GM12878 (cell line): ENCODE data around the gene MEF2D. TPM values are rescaled to one million over a fixed set of nuclear protein-coding genes. Genes with fewer than 3 reads are reported as not detected.

Experiments
- BHLHE40 ChIP-seq, 2 experiments: fragments of 450-650 bp in 1 of 2; IDR thresholded peaks; 2 replicates each; pipeline ENCODE4 v1.6.1; 2011 to 2017; ENCODE audit warnings: low read depth in 2 of 2, borderline replicate concordance in 1 of 2, improper control_type of control experiment in 1 of 2, low read length in 1 of 2, mild to moderate bottlenecking in 1 of 2
- BMI1 ChIP-seq: fragments of 450-650 bp; IDR thresholded peaks from 2 replicates; pipeline ENCODE4 v1.6.1; 2016; ENCODE audit warnings: mild to moderate bottlenecking, moderate library complexity, borderline replicate concordance
- E4F1 ChIP-seq: fragments of 450-650 bp; IDR thresholded peaks from 2 replicates; pipeline ENCODE4 v1.6.1; 2018; ENCODE audit warnings: borderline replicate concordance, mild to moderate bottlenecking; ENCODE audit not compliant: partially characterized antibody
- EGR1 ChIP-seq, 2 experiments: IDR thresholded peaks; 1 replicate in 1 of 2; 2 replicates in 1 of 2; pipeline ENCODE4 v1.6.1; 2011 to 2012; ENCODE audit warnings: low read depth in 2 of 2, low read length in 2 of 2, borderline replicate concordance in 1 of 2, mild to moderate bottlenecking in 1 of 2, moderate library complexity in 1 of 2
- ELK1 ChIP-seq: IDR thresholded peaks from 2 replicates; pipeline ENCODE4 v1.6.1; 2012; ENCODE audit warnings: low read depth, low read length, improper control_type of control experiment
- HDAC6 ChIP-seq: fragments of 200-600 bp; sonication (generic); IDR thresholded peaks from one replicate; pipeline ENCODE4 v1.8.0; 2017; ENCODE audit warnings: antibody characterized with exemption; ENCODE audit not compliant: unreplicated experiment
- HDGF ChIP-seq: fragments of 450-650 bp; IDR thresholded peaks from 2 replicates; pipeline ENCODE4 v1.6.1; 2016; ENCODE audit warnings: antibody characterized with exemption
- MYC ChIP-seq: IDR thresholded peaks from 2 replicates; pipeline ENCODE4 v1.6.1; 2011; ENCODE audit warnings: mild to moderate bottlenecking, low read length, moderate library complexity, inconsistent platforms; ENCODE audit not compliant: insufficient read depth, insufficient replicate concordance, insufficient read length, severe bottlenecking
- SKIL ChIP-seq: fragments of 450-650 bp; IDR thresholded peaks from 2 replicates; pipeline ENCODE4 v1.6.1; 2017; ENCODE audit warnings: mild to moderate bottlenecking, low read depth, inconsistent platforms; ENCODE audit not compliant: poor library complexity, severe bottlenecking
- TARDBP ChIP-seq: IDR thresholded peaks from 2 replicates; pipeline ENCODE4 v1.6.1; 2016; ENCODE audit warnings: borderline replicate concordance
- TCF12 ChIP-seq: IDR thresholded peaks from 2 replicates; pipeline ENCODE4 v1.6.1; 2011; ENCODE audit warnings: low read depth, mild to moderate bottlenecking, low read length
- ZNF592 ChIP-seq: fragments of 450-650 bp; IDR thresholded peaks from 2 replicates; pipeline ENCODE4 v1.6.1; 2017; ENCODE audit warnings: mild to moderate bottlenecking, moderate library complexity
- polyA plus RNA-seq, 11 experiments: library from polyadenylated mRNA; depleted of rRNA in 4 of 11; unstranded in 6 of 11; stranded (reverse) in 5 of 11; fragments of >200 nt; fragmentation: Nextera tagmentation in 4 of 11; fragmentation: Illumina TruSeq in 1 of 11; extraction: Ambion mirVana in 4 of 11; extraction: Trizol in 1 of 11; gene quantifications; 1 replicate in 1 of 11; 2 replicates in 10 of 11; pipeline versions ENCODE4 v1.2.1 to v1.2.3, GENCODE V29; 2011 to 2016; ENCODE audit warnings: inconsistent platforms in 2 of 11, missing spikeins in 2 of 11, low read depth in 1 of 11
- total RNA-seq, 4 experiments: library from RNA; depleted of rRNA in 3 of 4; stranded (reverse); fragments of >200 nt in 3 of 4; fragmentation: Illumina TruSeq in 1 of 4; extraction: Trizol in 1 of 4; gene quantifications; 2 replicates each; pipeline versions ENCODE4 v1.2.1 to v1.2.3, GENCODE V29; 2013 to 2021

MEF2D gene
- total and polyA plus RNA-seq, 10 of the 15 experiments (the other 5 are each of a cell fraction or from before 2014, with no cell fraction given) = 0.61 to 53.0 (median 15.2) TPM

- TF ChIP-seq ELK1 (no peak), BMI1 (peak; percentile 73), SKIL (peak; percentile 57), BHLHE40 (IDR thresholded peaks at IDR 0.05; ENCODE audit: borderline replicate concordance in 1 of 2, low read depth in 2 of 2, low read length in 1 of 2) (peak; percentile 66 to 72; a peak in 3 of 4 replicates), MYC (no peak), HDAC6 (no peak), ZNF592 (no peak), TARDBP (no peak; the same call in 1 of the 2 replicates), EGR1 (IDR thresholded peaks at IDR 0.05; ENCODE audit: borderline replicate concordance in 1 of 2, low read depth in 2 of 2, low read length in 2 of 2) (no peak), E4F1 (peak; percentile 27), HDGF (no peak), TCF12 (peak; percentile 91)
Measured at GRCh38 chr1:156488566-156489165, 11.9 kb downstream of the MEF2D start (continued).
